HPDE6-E6E7 (cell line): ENCODE measurements around the gene RBBP7.

Experiments used
- DNase-seq: peaks from one replicate; pipeline ENCODE4 v3.0.0; 2011; ENCODE audit warnings: missing footprints; ENCODE audit errors: extremely low spot score

Gene RBBP7

DNA sequence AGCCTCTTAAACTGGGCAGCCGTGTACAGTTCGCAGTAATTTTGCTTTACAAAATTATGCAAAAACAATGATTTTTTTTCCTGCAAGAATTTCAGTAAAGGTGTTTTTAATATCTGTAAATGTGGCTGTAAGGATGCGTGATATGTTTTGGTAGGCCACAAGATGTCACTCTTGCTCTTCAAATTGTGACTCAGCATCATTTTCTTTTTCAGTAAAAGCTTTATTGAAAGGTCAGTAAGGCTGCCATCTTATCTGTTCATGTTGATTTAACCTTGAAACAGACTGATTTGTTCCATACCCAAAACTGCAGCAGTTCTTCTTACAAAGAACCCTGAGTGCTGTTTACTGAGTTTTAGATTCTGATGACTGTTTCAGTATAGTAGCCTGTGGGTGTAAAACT is 44.0 kb downstream of the RBBP7 start:
- DNase-seq = peak; percentile 15

DNA sequence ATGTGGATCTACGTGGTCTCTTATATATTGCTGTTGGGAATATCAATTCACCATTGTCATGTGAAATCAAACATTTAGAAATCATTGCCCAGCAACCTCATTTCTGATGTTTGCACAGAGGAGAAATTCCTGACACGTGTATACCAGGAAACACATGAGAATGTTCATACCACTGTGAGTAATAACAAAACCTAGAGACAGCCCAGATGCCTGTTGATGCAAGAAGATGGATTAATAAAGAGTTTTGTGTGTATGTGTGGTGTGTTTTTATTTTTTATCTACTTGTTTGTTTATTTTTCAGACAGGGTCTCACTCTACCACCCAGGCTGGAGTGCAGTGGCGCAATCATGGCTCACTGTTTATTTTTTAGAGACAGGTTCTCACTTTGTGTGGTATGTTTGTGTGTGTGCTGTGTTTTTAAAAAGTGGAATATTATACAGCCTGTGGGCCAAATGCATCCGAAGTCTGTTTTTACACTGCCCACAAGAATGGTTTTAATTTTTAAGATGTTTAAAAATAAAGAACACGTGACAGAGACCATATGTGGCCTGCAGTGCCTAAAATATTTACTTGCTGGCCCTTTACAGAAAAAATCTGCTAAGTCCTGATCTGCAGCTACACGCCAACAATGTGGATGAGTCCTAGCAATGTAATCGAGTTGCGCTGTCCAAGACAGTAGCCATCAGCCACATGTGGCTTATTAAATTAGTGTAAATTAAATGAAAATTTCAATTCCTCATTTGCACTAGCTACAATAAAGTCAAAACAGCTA is 44.7 kb downstream of the RBBP7 start:
- peak; percentile 55 for DNase-seq

DNA sequence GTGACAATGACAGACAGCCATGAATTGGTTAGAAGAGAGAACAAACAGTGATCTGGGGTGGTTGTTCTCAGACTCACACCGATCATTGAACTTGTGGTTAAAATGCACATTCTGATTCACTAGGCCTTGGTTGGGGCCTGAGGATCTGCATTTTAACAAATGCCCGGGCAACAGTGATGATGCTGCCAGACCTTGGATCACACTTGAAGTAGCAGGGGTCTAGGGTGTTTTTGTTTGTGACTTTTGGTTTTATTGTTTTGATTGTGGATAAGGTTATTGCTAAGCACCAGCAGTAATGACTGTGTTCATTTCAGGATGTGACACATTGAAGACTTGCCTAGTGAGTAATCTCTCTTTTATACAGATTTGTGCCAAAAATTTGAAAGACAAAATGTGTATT is 47.4 kb downstream of the RBBP7 start:
- DNase-seq = peak; percentile 67

DNA sequence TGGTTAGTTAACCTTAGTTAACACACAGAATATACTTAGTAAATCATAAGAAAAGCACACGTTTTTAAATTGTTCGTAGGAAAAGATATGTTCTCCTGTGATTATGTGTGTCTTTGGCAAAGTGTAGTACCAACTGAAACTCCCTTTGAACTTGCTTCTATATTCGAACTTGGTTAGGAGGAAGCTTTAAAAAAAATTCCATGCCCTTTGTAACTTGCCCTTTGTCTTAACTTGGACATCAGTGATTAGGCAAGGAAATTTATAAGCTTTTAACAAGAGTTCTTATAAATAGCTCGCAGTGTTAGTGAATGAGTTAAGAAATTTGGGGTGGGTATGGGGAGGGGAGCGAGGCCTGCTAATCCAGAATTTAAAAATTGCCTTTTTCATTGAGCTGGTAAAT is 50.5 kb downstream of the RBBP7 start:
- DNase-seq = no peak

- DNase-seq = no peak
These were observed 55.6 kb downstream of the RBBP7 start for GRCh38 chrX:16814597-16814996.

DNA sequence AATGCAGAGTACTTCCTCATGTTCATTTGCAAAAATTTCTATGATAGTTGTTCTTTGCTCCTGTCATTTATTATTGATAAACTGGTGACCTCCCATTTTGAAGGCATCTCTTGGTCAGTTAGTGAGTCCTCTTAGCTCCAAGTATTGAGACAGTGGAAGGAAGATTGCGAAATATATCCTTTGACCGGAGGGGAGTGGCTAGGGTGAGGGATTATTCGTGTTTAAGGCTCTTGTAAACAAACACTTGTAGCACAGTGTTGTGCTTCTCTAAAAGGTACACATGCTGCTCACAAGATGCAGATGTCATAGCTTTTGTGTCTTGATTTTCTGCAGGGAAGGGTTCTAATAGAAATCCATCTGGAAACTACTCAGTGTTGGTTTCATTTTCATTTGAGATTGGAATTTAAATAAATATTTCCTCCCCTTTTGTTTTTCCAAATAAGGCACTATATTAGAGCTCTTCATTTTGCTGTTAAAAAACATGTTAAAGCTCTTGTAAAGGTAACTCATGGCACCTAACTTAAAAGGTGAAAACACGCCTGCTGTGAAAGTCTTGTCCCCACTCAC is 62.1 kb downstream of the RBBP7 start:
- DNase-seq = peak; percentile 54

GRCh38 chrX:16807548-16807947 is 62.6 kb downstream of the RBBP7 start:
- DNase-seq = no peak

- no peak for DNase-seq
These were observed 65.2 kb downstream of the RBBP7 start for GRCh38 chrX:16804923-16805464.

GRCh38 chrX:16797841-16798240 is 72.3 kb downstream of the RBBP7 start:
- no peak for DNase-seq

DNA sequence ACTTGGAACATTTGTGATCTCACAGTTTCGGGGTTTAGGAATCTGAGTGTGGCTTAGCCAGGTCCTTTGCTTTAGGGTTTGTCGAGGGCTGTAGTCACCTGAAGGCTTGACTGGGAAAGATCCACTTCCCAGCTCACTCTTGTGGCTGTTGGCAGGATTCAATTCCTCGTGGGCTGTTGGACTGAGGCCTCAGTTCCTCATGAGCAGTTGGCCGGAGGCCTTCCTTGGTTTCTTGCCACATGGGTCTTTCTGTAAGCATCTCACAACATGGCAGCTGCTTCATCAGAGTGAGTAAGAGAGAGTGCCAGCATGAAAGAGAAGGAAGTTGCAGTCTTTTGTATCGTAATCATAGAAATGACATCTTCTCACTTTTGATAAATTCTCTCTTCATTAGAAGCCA is 72.8 kb downstream of the RBBP7 start:
- no peak for DNase-seq

DNA sequence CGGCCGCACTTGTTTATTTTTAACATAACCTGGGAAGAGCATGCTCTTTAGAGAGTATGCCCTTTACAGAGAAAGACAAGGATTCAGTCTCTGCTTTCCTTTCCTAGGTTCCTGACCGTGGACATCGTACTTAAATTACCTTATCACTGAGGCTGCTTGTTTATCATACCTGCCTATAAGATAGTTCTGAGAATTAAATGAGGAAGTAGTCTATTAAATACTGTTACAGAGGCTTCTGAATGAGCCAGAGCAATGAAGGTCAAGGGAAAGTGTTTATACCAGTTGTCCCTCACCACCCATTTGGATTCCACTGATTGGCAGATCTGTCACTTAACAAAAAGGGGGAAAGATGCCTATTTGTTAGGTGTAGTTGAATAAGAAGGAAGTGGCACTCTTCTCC is 73.9 kb downstream of the RBBP7 start:
- DNase-seq = no peak
